Activated naive CD4-positive, alpha-beta T cell treated with anti-CD3 and anti-CD28 coated beads, Interleukin-2, amount 10 ng/mL, durations not matched to agents 5 hours and 36 hours (primary cell): Measurements from ENCODE around the gene FAM83F. TPM values are rescaled to one million over a fixed set of nuclear protein-coding genes. Genes with fewer than 3 reads are reported as not detected.

Source experiments
- total RNA-seq, 2 experiments: library from RNA; stranded (reverse); gene quantifications; one replicate each; pipeline ENCODE4 v1.2.3, GENCODE V29; 2021

Gene FAM83F
- under 1 TPM; 0.08 to 0.12 TPM for total RNA-seq

GRCh38 chr22:39994566-39995392 is at the start of gene FAM83F:
Gene FAM83F (plus strand): TSS chr22:39994954. CDS start chr22:39995043, 89 bp downstream.

GRCh38 chr22:39959640-39960447 is 34.9 kb upstream of the FAM83F start, which contains the start of gene TMA7B:
Gene TMA7B (plus strand): TSS chr22:39960397. CDS start chr22:39964375, 3,978 bp downstream.

Other genes starting within 250 kb of the FAM83F start
- gene ENTHD1, start 101.2 kb upstream of the FAM83F start, total RNA-seq = not detected
- 100 to 1,000 TPM; 112 to 120 TPM for gene GRAP2, start 93.9 kb upstream of the FAM83F start, total RNA-seq
- 1 to 10 TPM; 4.2 to 5.3 TPM for gene TMA7B, start 34.6 kb upstream of the FAM83F start, total RNA-seq
- gene TNRC6B, start 183.0 kb downstream of the FAM83F start, total RNA-seq = 10 to 100 TPM; 68.3 to 68.5 TPM